Body of pancreas (tissue), 4 donors: ENCODE measurements around the gene FBLN2.

Experiments
- CTCF ChIP-seq, 7 experiments: fragments of 450-650 bp in 4 of 7; fragments of 200-600 bp in 3 of 7; sonication (generic) in 3 of 7; IDR thresholded peaks; one replicate each; pipeline ENCODE4 v1.5.1; 2016 to 2019; ENCODE audit warnings: antibody characterized with exemption in 7 of 7
- POLR2A ChIP-seq, 3 donors: fragments of 450-650 bp; IDR thresholded peaks; one replicate each; pipeline ENCODE4 v1.6.1; 2016; ENCODE audit warnings: antibody characterized with exemption in 3 of 3, mild to moderate bottlenecking in 2 of 3

- TF ChIP-seq CTCF (IDR thresholded peaks at IDR 0.05) (no peak), POLR2A (IDR thresholded peaks at IDR 0.05) (no peak)
These were observed 38.5 kb downstream of the FBLN2 start for GRCh38 chr3:13587442-13587841.
